ENCODE results near the gene TARP.

TARP gene

DNA sequence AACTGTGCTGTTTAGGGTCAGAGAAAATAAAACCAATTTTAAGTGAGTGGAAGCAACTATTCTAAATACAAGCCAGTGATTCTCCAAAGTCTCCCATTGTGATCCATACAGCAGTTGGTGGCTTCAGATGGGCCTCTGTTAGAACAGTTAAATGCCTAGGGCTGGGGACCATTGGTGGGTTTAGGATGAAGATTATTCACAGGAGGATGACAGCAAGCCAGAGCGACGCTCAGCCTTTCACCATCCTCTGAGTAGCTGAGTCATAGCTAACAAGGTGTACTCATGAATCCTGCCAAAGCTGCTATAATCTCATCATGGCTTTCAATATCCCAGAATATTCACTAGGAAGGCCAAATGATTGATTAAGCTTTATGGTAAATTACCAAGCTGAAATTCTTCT is 55.8 kb downstream of the TARP start:
- DNase-seq (ENCODE audit: low read depth in 2 of 2) = no peak

DNA sequence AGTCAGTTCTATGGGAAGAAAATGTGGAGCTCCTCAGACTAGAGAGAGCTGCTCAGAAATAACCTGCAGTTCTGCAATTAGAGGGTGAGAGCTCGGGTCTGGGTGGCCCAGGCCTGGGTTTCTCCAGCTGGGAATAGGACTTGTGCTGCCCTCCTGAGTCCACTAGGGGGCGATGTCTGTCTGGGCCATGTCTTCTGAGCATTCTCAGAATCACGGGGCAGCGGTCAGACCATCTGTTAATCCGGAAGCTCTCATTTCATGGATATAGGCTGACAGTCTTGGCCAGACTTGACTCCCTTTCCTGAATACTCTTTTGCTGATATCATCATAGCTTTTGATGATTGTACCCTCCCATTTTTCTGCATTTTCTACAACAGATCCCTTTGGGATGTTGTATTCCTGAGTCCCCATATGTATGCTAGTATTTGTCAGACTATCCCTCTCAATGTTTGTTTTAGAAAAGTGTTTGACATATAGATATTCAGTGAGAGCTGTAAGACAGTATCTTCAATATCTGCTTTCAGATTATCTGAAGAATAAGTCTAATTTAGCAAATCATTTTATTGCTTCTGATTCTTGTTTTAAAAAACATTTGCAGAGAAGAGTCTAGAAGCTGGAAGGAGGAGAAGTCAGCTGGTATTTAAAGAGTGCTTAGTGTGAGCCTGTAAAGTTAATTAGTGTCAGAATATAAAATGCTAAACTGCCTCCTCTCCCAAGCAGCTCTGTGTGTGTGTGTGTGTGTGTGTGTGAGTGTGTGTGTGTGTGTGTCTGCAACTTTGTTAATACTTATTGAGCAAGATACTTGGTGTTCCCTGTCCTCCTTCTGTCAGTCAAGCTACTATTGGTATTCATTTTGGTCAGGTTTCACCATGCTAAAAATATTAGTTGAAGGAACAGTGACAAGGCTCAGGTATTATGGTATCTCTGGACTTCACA is 57.4 kb downstream of the TARP start:
- DNase-seq (ENCODE audit: low read depth in 2 of 2) = peak; percentile 54 to 66

- DNase-seq (ENCODE audit: low read depth in 2 of 2) = no peak
Observed at GRCh38 chr7:38215115-38215514, 58.3 kb downstream of the TARP start.

DNA sequence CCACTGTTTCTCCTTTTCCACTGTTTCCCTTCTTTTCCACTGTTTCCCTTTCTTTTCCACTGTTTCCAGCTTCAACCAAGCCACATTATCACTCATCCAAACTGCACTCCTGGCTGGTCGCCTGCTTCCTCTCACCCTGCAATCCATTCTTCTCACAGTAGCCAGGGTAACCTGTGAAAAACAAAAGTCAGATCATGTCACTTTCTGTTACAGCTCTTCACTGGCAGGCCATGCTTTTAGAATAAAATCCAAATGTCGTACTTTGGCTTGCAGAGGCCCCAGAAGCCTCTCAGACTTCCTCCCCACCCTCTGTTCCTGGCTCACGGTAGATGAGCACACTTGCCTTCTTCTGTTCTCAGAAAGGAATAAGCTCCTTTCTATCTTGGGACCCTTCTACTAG is 61.5 kb downstream of the TARP start:
- DNase-seq (ENCODE audit: low read depth in 2 of 2) = no peak

- no peak for DNase-seq (ENCODE audit: low read depth in 2 of 2)
Observed at GRCh38 chr7:38211486-38211885, 62.0 kb downstream of the TARP start.
